K562 (cell line): ENCODE measurements around the gene MFSD8. TPM values are rescaled to one million over a fixed set of nuclear protein-coding genes. Genes with fewer than 3 reads are reported as not detected.

Source experiments
- ATAC-seq: fragments of 200-7000 bp; cut with Tn5 transposase; 3 replicates; pipeline ENCODE4 v1.9.1; 2020; ENCODE audit warnings: moderate library complexity
- BruUV-seq: library from RNA; stranded (reverse); fragments of 400-500 nt; replicated peaks from 2 replicates; lab custom pipeline; 2021; lab: Mats Ljungman, UMichigan
- CTCF ChIA-PET: fragments of 300-600 bp; formaldehyde crosslinking; extraction: SDS; loops from one replicate; lab custom pipeline; 2021; ENCODE audit warnings: low intra/inter-chr PET ratio; lab: Yijun Ruan, JAX
- POLR2A ChIA-PET: fragments of 300-600, 350-650 bp; sonication (Branson Sonifier 250); formaldehyde crosslinking; extraction: SDS; loops from one replicate; lab custom pipeline; 2021; ENCODE audit warnings: antibody characterized with exemption, inconsistent platforms; lab: Yijun Ruan, JAX
- DNase-seq, 4 experiments: peaks; one replicate each; pipeline versions ENCODE4 v3.0.0 to v3.0.0-alpha.2; 2011 to 2018; ENCODE audit warnings: low spot score in 3 of 4, mixed read lengths in 3 of 4; ENCODE audit errors: extremely low read depth in 1 of 4
- FAIRE-seq: peaks from 2 replicates; lab custom pipeline; 2011; peaks lifted over from hg19 to GRCh38; lab: Jason Lieb, UNC
- H2AFZ ChIP-seq: 2 replicates; pipeline ENCODE4 v1.6.0; 2011; ENCODE audit warnings: low read depth, low read length, control low read depth, inconsistent platforms
- H3K27ac ChIP-seq: fragments of 200-600 bp; 3 replicates; pipeline ENCODE4 v1.8.0; 2011; ENCODE audit warnings: low read depth, mild to moderate bottlenecking, control low read depth, inconsistent platforms, low read length, moderate library complexity, mixed read lengths; ENCODE audit errors: extremely low read depth
- H3K27me3 ChIP-seq, 2 experiments: fragments of 300-600 bp in 1 of 2; 2 replicates in 1 of 2; 3 replicates in 1 of 2; pipeline versions ENCODE4 v1.6.0 to v1.8.0; 2011; ENCODE audit warnings: inconsistent platforms in 2 of 2, low read length in 2 of 2, mild to moderate bottlenecking in 1 of 2, mixed read lengths in 1 of 2, moderate library complexity in 1 of 2; ENCODE audit not compliant: control insufficient read depth in 2 of 2, insufficient read depth in 2 of 2
- H3K36me3 ChIP-seq: fragments of 300-600 bp; 3 replicates; pipeline ENCODE4 v1.8.0; 2011; ENCODE audit warnings: mild to moderate bottlenecking, low read length, inconsistent platforms; ENCODE audit not compliant: control insufficient read depth, insufficient read depth
- H3K4me1 ChIP-seq, 2 experiments: fragments of 200-600 bp in 1 of 2; replicated peaks in 1 of 2; 2 replicates in 1 of 2; 3 replicates in 1 of 2; pipeline versions ENCODE4 v1.5.1 to v1.8.0; 2011; ENCODE audit warnings: inconsistent platforms in 2 of 2, low read length in 2 of 2, mild to moderate bottlenecking in 1 of 2, mixed read lengths in 1 of 2, moderate library complexity in 1 of 2; ENCODE audit not compliant: control insufficient read depth in 2 of 2, insufficient read depth in 2 of 2
- H3K4me2 ChIP-seq: 2 replicates; pipeline ENCODE4 v1.6.1; 2011; ENCODE audit warnings: low read length, control low read depth, inconsistent platforms, mixed read lengths; ENCODE audit not compliant: insufficient read depth
- H3K4me3 ChIP-seq: fragments of 200-600 bp; sonication (generic), shearing (Covaris generic); 2 replicates; pipeline ENCODE4 v1.5.1; 2016; ENCODE audit warnings: control low read depth, inconsistent platforms
- H3K79me2 ChIP-seq: fragments of 200-600 bp; 3 replicates; pipeline ENCODE4 v1.8.0; 2011; ENCODE audit warnings: low read length, inconsistent platforms; ENCODE audit not compliant: control insufficient read depth, insufficient read depth
- H3K9ac ChIP-seq, 2 experiments: 2 replicates each; pipeline versions ENCODE4 v1.6.0 to v1.6.1; 2011; ENCODE audit warnings: low read depth in 2 of 2, low read length in 2 of 2, control low read depth in 1 of 2, inconsistent platforms in 1 of 2, mild to moderate bottlenecking in 1 of 2, mixed read lengths in 1 of 2; ENCODE audit not compliant: insufficient read depth in 1 of 2
- H3K9me1 ChIP-seq: one replicate; pipeline ENCODE4 v1.6.0; 2011; ENCODE audit warnings: inconsistent platforms, mild to moderate bottlenecking, low read length, moderate library complexity; ENCODE audit not compliant: control insufficient read depth, insufficient read depth
- H3K9me3 ChIP-seq: replicated peaks from 2 replicates; pipeline ENCODE4 v1.5.1; 2011; ENCODE audit warnings: low read depth, low read length, inconsistent platforms; ENCODE audit not compliant: control insufficient read depth, insufficient read depth
- H4K20me1 ChIP-seq: replicated peaks from 2 replicates; pipeline ENCODE4 v1.6.1; 2011; ENCODE audit warnings: low read length, inconsistent platforms, mixed read lengths; ENCODE audit not compliant: control insufficient read depth, insufficient read depth
- ESRRB ChIP-seq: fragments of 250-450 bp; sonication (Bioruptor Pico); IDR thresholded peaks from 2 replicates; pipeline ENCODE4 v1.5.0; 2020; ENCODE audit warnings: mild to moderate bottlenecking, moderate library complexity, borderline replicate concordance
- MAZ ChIP-seq, 2 experiments: fragments of 450-650 bp in 1 of 2; sonication (generic) in 1 of 2; formaldehyde crosslinking; IDR thresholded peaks in 1 of 2; conservative IDR thresholded peaks in 1 of 2; 2 replicates each; pipeline versions ENCODE4 v1.4.0 to v1.5.0; 2020; ENCODE audit warnings: mild to moderate bottlenecking in 1 of 2, missing genetic modification reagents in 1 of 2
- POLR2B ChIP-seq: fragments of 450-650 bp; IDR thresholded peaks from 2 replicates; pipeline ENCODE4 v1.6.1; 2018; ENCODE audit warnings: low read depth; ENCODE audit not compliant: partially characterized antibody
- ZBTB26 ChIP-seq: fragments of 450-650 bp; formaldehyde crosslinking; IDR thresholded peaks from 2 replicates; pipeline ENCODE4 v1.4.0; 2022; ENCODE audit warnings: missing genetic modification characterization
- WGBS: fragments of 100-300 bp; shearing (Covaris generic); methylation state at CpG from one replicate; pipeline ENCODE4 v1.1.6; 2016; ENCODE audit warnings: low coverage, mixed read lengths; ENCODE audit not compliant: insufficient coverage; ENCODE audit errors: missing lambda C conversion rate; 5-methylcytosine and 5-hydroxymethylcytosine counted together
- in situ Hi-C: fragments of 300-500 bp; cut with MboI; formaldehyde crosslinking; loops from 4 replicates; pipeline ENCODE4 v1.15.0; 2018; ENCODE audit warnings: inconsistent platforms, mixed read lengths
- intact Hi-C: fragments of 100-400 bp; cut with micrococcal nuclease; formaldehyde crosslinking; loops from 2 replicates; pipeline ENCODE4 v1.14.2; 2022
- polyA plus RNA-seq, 8 experiments: library from polyadenylated mRNA; depleted of rRNA in 4 of 8; stranded (reverse) in 5 of 8; unstranded in 3 of 8; fragments of >200 nt; fragmentation: Nextera tagmentation in 2 of 8; fragmentation: Illumina TruSeq in 1 of 8; extraction: Ambion mirVana in 2 of 8; extraction: Trizol in 1 of 8; gene quantifications; 2 replicates each; pipeline versions ENCODE4 v1.2.1 to v1.2.3, GENCODE V29; 2011 to 2014; ENCODE audit warnings: inconsistent platforms in 1 of 8, missing spikeins in 1 of 8
- total RNA-seq, 7 experiments: library from RNA; depleted of rRNA in 6 of 7; stranded (reverse); fragments of >200 nt in 6 of 7; fragmentation: Illumina TruSeq in 2 of 7; extraction: Trizol in 2 of 7; gene quantifications; 2 replicates each; pipeline versions ENCODE4 v1.2.1 to v1.2.3, GENCODE V29; 2011 to 2021; ENCODE audit warnings: low replicate concordance in 1 of 7
- TF ChIP-seq, protein P1 (sequence below): conservative IDR thresholded peaks from 2 replicates; pipeline ENCODE4 v1.6.1; 2011; ENCODE audit warnings: low read depth, mild to moderate bottlenecking, low read length; ENCODE audit not compliant: control insufficient read depth

The MFSD8 gene
- total and polyA plus RNA-seq, 9 of the 15 experiments (the other 6 are each of a cell fraction or from before 2014, with no cell fraction given), result 7.0 to 27.2 (median 18.7) TPM

- peaks cover 28% of the 10 kb centered on the region; the same call in 2 of the 3 replicates for H3K36me3 ChIP-seq
- no peaks in the 10 kb centered on the region for H3K27me3 ChIP-seq
- ChIA-PET POLR2A (interaction anchor here (1.4 kb wide), 1 partner anchor 8 kb away, joined by 4 read pairs; the partner anchor contains the start of genes ABHD18 and MFSD8), CTCF (no interaction called here)
- H3K9ac ChIP-seq, result no peak overlapping the region
- FAIRE-seq, result no peak
- TF ChIP-seq ZBTB26 (CRISPR knock-in tag) (no peak), ESRRB (CRISPR knock-in tag) (no peak), POLR2B (no peak), MAZ (CRISPR knock-in tag; conservative IDR thresholded peaks at IDR 0.05 in 1 of 2, IDR thresholded peaks at IDR 0.05 in 1 of 2) (no peak)
- TF ChIP-seq, protein P1, sequence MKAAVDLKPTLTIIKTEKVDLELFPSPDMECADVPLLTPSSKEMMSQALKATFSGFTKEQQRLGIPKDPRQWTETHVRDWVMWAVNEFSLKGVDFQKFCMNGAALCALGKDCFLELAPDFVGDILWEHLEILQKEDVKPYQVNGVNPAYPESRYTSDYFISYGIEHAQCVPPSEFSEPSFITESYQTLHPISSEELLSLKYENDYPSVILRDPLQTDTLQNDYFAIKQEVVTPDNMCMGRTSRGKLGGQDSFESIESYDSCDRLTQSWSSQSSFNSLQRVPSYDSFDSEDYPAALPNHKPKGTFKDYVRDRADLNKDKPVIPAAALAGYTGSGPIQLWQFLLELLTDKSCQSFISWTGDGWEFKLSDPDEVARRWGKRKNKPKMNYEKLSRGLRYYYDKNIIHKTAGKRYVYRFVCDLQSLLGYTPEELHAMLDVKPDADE, result no peak
- no peak overlapping the region for H2AFZ ChIP-seq
- DNase-seq, result no peak
- H3K79me2 ChIP-seq, result peaks cover 20% of the 10 kb centered on the region
- WGBS, result 100% methylated on average over 2 of the region's 2 CpGs
- H3K27ac ChIP-seq, result no peak overlapping the region
- intact Hi-C loops, result no loop called here
- H3K4me2 ChIP-seq, result no peak overlapping the region
- ATAC-seq, result no peak
- H3K4me3 ChIP-seq, result no peak overlapping the region
- no peaks in the 10 kb centered on the region for H3K9me1 ChIP-seq
- H3K4me1 ChIP-seq, result peaks cover 2 to 5% of the 10 kb centered on the region in 2 experiments; a peak in 3 of 5 replicates
- in situ Hi-C loops, result no loop called here
- no peaks in the 10 kb centered on the region for H4K20me1 ChIP-seq
- no peaks in the 10 kb centered on the region for H3K9me3 ChIP-seq
- no TSS peak for BruUV-seq
Measured at GRCh38 chr4:127957105-127957504, 7.9 kb downstream of the MFSD8 start.
